ENCODE results near the gene CIAPIN1.

GRCh38 chr16:57430955-57431354 is 16.2 kb downstream of the CIAPIN1 start:
- TF ChIP-seq CTCF (IDR thresholded peaks at IDR 0.05) (no peak), POLR2AphosphoS5 (IDR thresholded peaks at IDR 0.05) (no peak)
